ENCODE measurements around the gene HOXC13.

HOXC13 gene

GRCh38 chr12:53995378-53996239, 57.0 kb downstream of the HOXC13 start:
- DNase-seq: no peak

Measured in stimulated activated CD4-positive, alpha-beta T cell treated with anti-CD3 and anti-CD28 coated beads, Interleukin-4, amount 100 ng/mL, for 4 hours (primary cell).